ENCODE measurements around the gene GADD45B.

Gene GADD45B

GRCh38 chr19:2488942-2489731 lies 13.2 kb downstream of the GADD45B start (continued):
- no peak for TF ChIP-seq ZSCAN4 (tag by site-specific recombination; IDR thresholded peaks at IDR 0.05)
- peak; percentile 80; the same call in 1 of the 2 replicates for TF ChIP-seq ZSCAN30 (tag by site-specific recombination; IDR thresholded peaks at IDR 0.05)
- peak; percentile 65; the same call in 1 of the 2 replicates for TF ChIP-seq ZBTB10 (tag by site-specific recombination; IDR thresholded peaks at IDR 0.05)
- TF ChIP-seq ZNF114 (tag by site-specific recombination; IDR thresholded peaks at IDR 0.05) = no peak
- TF ChIP-seq ZNF248 (tag by site-specific recombination; IDR thresholded peaks at IDR 0.05) = no peak
- TF ChIP-seq KLF1 (tag by site-specific recombination; IDR thresholded peaks at IDR 0.05) = peak; percentile 24; the same call in 1 of the 2 replicates
- no peak for TF ChIP-seq ZNF133 (tag by site-specific recombination; IDR thresholded peaks at IDR 0.05)
- no peak for TF ChIP-seq ZNF580 (tag by site-specific recombination; IDR thresholded peaks at IDR 0.05)
- TF ChIP-seq ZSCAN5A (tag by site-specific recombination; IDR thresholded peaks at IDR 0.05) = peak; percentile 72; the same call in 1 of the 2 replicates
- no peak for TF ChIP-seq HOXA7 (CRISPR knock-in tag; IDR thresholded peaks at IDR 0.05; ENCODE audit: borderline replicate concordance)
- no peak for TF ChIP-seq ZNF664 (tag by site-specific recombination; IDR thresholded peaks at IDR 0.05)
- no peak for TF ChIP-seq PRDM4 (tag by site-specific recombination; IDR thresholded peaks at IDR 0.05)
- no peak for TF ChIP-seq ZNF214 (tag by site-specific recombination; IDR thresholded peaks at IDR 0.05; ENCODE audit: borderline replicate concordance)
- TF ChIP-seq TRIM28 (IDR thresholded peaks at IDR 0.05; ENCODE audit: borderline replicate concordance, low read length) = no peak
- TF ChIP-seq ZBTB7A (tag by site-specific recombination; IDR thresholded peaks at IDR 0.05; ENCODE audit: low read depth) = peak; percentile 67; the same call in 1 of the 2 replicates
- TF ChIP-seq ZNF514 (tag by site-specific recombination; IDR thresholded peaks at IDR 0.05) = no peak
- TF ChIP-seq ZNF670 (tag by site-specific recombination; IDR thresholded peaks at IDR 0.05; ENCODE audit: low read depth) = no peak
- TF ChIP-seq ZNF623 (tag by site-specific recombination; IDR thresholded peaks at IDR 0.05) = no peak
- no peak for TF ChIP-seq ZNF560 (tag by site-specific recombination; IDR thresholded peaks at IDR 0.05; ENCODE audit: borderline replicate concordance)
- no peak for TF ChIP-seq TSHZ1 (tag by site-specific recombination; IDR thresholded peaks at IDR 0.05; ENCODE audit: borderline replicate concordance)
- no peak for TF ChIP-seq AEBP2 (tag by site-specific recombination; IDR thresholded peaks at IDR 0.05; ENCODE audit: borderline replicate concordance)
- TF ChIP-seq SALL2 (tag by site-specific recombination; IDR thresholded peaks at IDR 0.05; ENCODE audit: borderline replicate concordance) = no peak
- no peak for TF ChIP-seq ZFP41 (tag by site-specific recombination; IDR thresholded peaks at IDR 0.05; ENCODE audit: borderline replicate concordance)
- TF ChIP-seq ZNF202 (tag by site-specific recombination; IDR thresholded peaks at IDR 0.05; ENCODE audit: borderline replicate concordance) = no peak
- TF ChIP-seq ZNF16 (tag by site-specific recombination; IDR thresholded peaks at IDR 0.05; ENCODE audit: low read depth) = no peak

Data from HEK293 (cell line).